BE2C (cell line): ENCODE data around the gene MYLK.
"Not testable (repeated sequence)": the region's sequence is repeated elsewhere in the genome, so short reads cannot be mapped to it uniquely, and the experiment has no call there.

Experiments
- DNase-seq: peaks from one replicate; pipeline ENCODE4 v3.0.0-alpha.2; 2020
- H3K27me3 ChIP-seq: fragments of 250-450 bp; sonication (Bioruptor Pico); 2 replicates; pipeline ENCODE4 v1.5.1; 2020; ENCODE audit warnings: mild to moderate bottlenecking
- H3K36me3 ChIP-seq: fragments of 250-450 bp; sonication (Bioruptor Pico); 2 replicates; pipeline ENCODE4 v1.5.1; 2020; ENCODE audit warnings: mild to moderate bottlenecking
- H3K4me1 ChIP-seq: fragments of 250-450 bp; sonication (Bioruptor Pico); 2 replicates; pipeline ENCODE4 v1.5.1; 2020
- H3K4me3 ChIP-seq: 2 replicates; pipeline ENCODE4 v1.5.1; 2011; ENCODE audit warnings: low read depth, low read length
- H3K9me3 ChIP-seq: fragments of 250-450 bp; sonication (Bioruptor Pico); 2 replicates; pipeline ENCODE4 v1.5.1; 2020
- CTCF ChIP-seq: IDR thresholded peaks from 2 replicates; pipeline ENCODE4 v1.5.1; 2012; ENCODE audit warnings: mild to moderate bottlenecking, low read depth, low read length

Gene MYLK

GRCh38 chr3:123602325-123602724, 281.8 kb downstream of the MYLK start:
- Histone ChIP-seq H3K36me3 (no peaks in the 10 kb centered on the region; the same call in none of the 2 replicates), H3K4me3 (no peak overlapping the region), H3K9me3 (no peaks in the 10 kb centered on the region), H3K4me1 (peaks cover 5% of the 10 kb centered on the region; the same call in 1 of the 2 replicates), H3K27me3 (no peaks in the 10 kb centered on the region)
- peak; percentile 16 for DNase-seq
- no peak for TF ChIP-seq CTCF

GRCh38 chr3:123600863-123601262, 283.3 kb downstream of the MYLK start:
- DNase-seq, H3K4me3 ChIP-seq, H3K27me3 ChIP-seq, H3K9me3 ChIP-seq, H3K36me3 ChIP-seq, H3K4me1 ChIP-seq: not testable (repeated sequence)

GRCh38 chr3:123597561-123597960, 286.6 kb downstream of the MYLK start:
- TF ChIP-seq CTCF: no peak
- Histone ChIP-seq H3K27me3 (no peaks in the 10 kb centered on the region), H3K4me1 (peaks cover 19% of the 10 kb centered on the region), H3K4me3 (no peak overlapping the region), H3K9me3 (no peaks in the 10 kb centered on the region), H3K36me3 (no peaks in the 10 kb centered on the region; the same call in none of the 2 replicates)
- no peak for DNase-seq

GRCh38 chr3:123595396-123596180, 288.5 kb downstream of the MYLK start:
- peaks cover 12% of the 10 kb centered on the region for H3K9me3 ChIP-seq
- TF ChIP-seq CTCF: no peak
- H3K36me3 ChIP-seq: peaks cover 9% of the 10 kb centered on the region
- no peak overlapping the region for H3K4me3 ChIP-seq
- no peaks in the 10 kb centered on the region for H3K27me3 ChIP-seq
- peaks cover 15% of the 10 kb centered on the region for H3K4me1 ChIP-seq
- DNase-seq: peak; percentile 35

GRCh38 chr3:123593381-123593780, 290.8 kb downstream of the MYLK start:
- peaks cover 15% of the 10 kb centered on the region for H3K36me3 ChIP-seq
- DNase-seq: no peak
- TF ChIP-seq CTCF: no peak
- no peaks in the 10 kb centered on the region for H3K27me3 ChIP-seq
- H3K9me3 ChIP-seq: peaks cover 14% of the 10 kb centered on the region
- no peak overlapping the region for H3K4me3 ChIP-seq
- peaks cover 14% of the 10 kb centered on the region for H3K4me1 ChIP-seq

- Histone ChIP-seq H3K27me3 (no peaks in the 10 kb centered on the region), H3K4me1 (peaks cover 10% of the 10 kb centered on the region), H3K9me3 (peaks cover 14% of the 10 kb centered on the region), H3K4me3 (no peak overlapping the region), H3K36me3 (peaks cover 15% of the 10 kb centered on the region)
- no peak for TF ChIP-seq CTCF
- DNase-seq: no peak
Measured at GRCh38 chr3:123590685-123591450, 293.3 kb downstream of the MYLK start.
